H1 (cell line): ENCODE data around the gene SMS. TPM values are rescaled to one million over a fixed set of nuclear protein-coding genes. Genes with fewer than 3 reads are reported as not detected.

Source experiments
- CTCF ChIA-PET: fragments of 300-600 bp; sonication (Branson Sonifier 250); formaldehyde crosslinking; loops from one replicate; lab custom pipeline; 2021; ENCODE audit not compliant: partially characterized antibody; lab: Charles Lee
- POLR2A ChIA-PET: fragments of 300-600 bp; sonication (Branson Sonifier 250); formaldehyde crosslinking; loops from one replicate; lab custom pipeline; 2021; ENCODE audit warnings: inconsistent platforms; ENCODE audit not compliant: partially characterized antibody; lab: Charles Lee
- DNase-seq, 2 experiments: peaks; one replicate each; pipeline versions ENCODE4 v3.0.0 to v3.0.0-alpha.2; 2010 to 2022; ENCODE audit warnings: low spot score in 2 of 2, low read depth in 1 of 2, mixed read lengths in 1 of 2
- FAIRE-seq: peaks from 2 replicates; lab custom pipeline; 2011; peaks lifted over from hg19 to GRCh38; lab: Jason Lieb, UNC
- H2AFZ ChIP-seq: 2 replicates; pipeline ENCODE4 v1.8.1; 2012; ENCODE audit warnings: low read length, inconsistent platforms
- H2AK5ac ChIP-seq: 2 replicates; pipeline ENCODE4 v1.6.1; 2013; ENCODE audit warnings: low read depth, low read length
- H2BK120ac ChIP-seq: replicated peaks from 2 replicates; pipeline ENCODE3; 2013; ENCODE audit warnings: low read depth, low read length, inconsistent platforms
- H2BK12ac ChIP-seq: 2 replicates; pipeline ENCODE4 v1.6.1; 2013; ENCODE audit warnings: low read depth, low read length
- H2BK15ac ChIP-seq: 2 replicates; pipeline ENCODE4 v1.6.1; 2013; ENCODE audit warnings: low read length
- H2BK20ac ChIP-seq: 2 replicates; pipeline ENCODE4 v1.6.1; 2013; ENCODE audit warnings: low read length
- H2BK5ac ChIP-seq: 2 replicates; pipeline ENCODE4 v1.6.1; 2013; ENCODE audit warnings: low read depth, low read length
- H3K14ac ChIP-seq: 2 replicates; pipeline ENCODE4 v1.6.1; 2013; ENCODE audit warnings: inconsistent platforms; ENCODE audit not compliant: insufficient read length
- H3K18ac ChIP-seq: 2 replicates; pipeline ENCODE4 v1.6.1; 2013; ENCODE audit warnings: low read length; ENCODE audit errors: extremely low read depth
- H3K23ac ChIP-seq: 2 replicates; pipeline ENCODE4 v1.6.1; 2013; ENCODE audit warnings: inconsistent platforms; ENCODE audit not compliant: insufficient read length
- H3K23me2 ChIP-seq: 2 replicates; pipeline ENCODE4 v1.6.1; 2013; ENCODE audit warnings: low read depth, low read length
- H3K27ac ChIP-seq: 2 replicates; pipeline ENCODE4 v1.6.1; 2011; ENCODE audit warnings: low read depth, low read length, inconsistent platforms
- H3K27me3 ChIP-seq, 4 experiments: replicated peaks in 1 of 4; 1 replicate in 1 of 4; 2 replicates in 3 of 4; pipeline versions ENCODE4 v1.6.1 to v1.8.1; 2011 to 2013; ENCODE audit warnings: low read length in 3 of 4, mild to moderate bottlenecking in 3 of 4, inconsistent platforms in 2 of 4, mixed read lengths in 2 of 4, moderate library complexity in 1 of 4; ENCODE audit not compliant: control insufficient read depth in 3 of 4, insufficient read depth in 3 of 4; ENCODE audit errors: extremely low read depth in 1 of 4
- H3K36me3 ChIP-seq, 4 experiments: 2 replicates each; pipeline versions ENCODE4 v1.6.1 to v1.8.1; 2011 to 2013; ENCODE audit warnings: mild to moderate bottlenecking in 4 of 4, low read length in 3 of 4, moderate library complexity in 2 of 4, control low read depth in 1 of 4, inconsistent platforms in 1 of 4; ENCODE audit not compliant: insufficient read depth in 4 of 4, control insufficient read depth in 2 of 4
- H3K4ac ChIP-seq: replicated peaks from 2 replicates; pipeline ENCODE3; 2013; ENCODE audit warnings: low read length, low read depth, mixed read lengths, inconsistent platforms; ENCODE audit not compliant: insufficient read length
- H3K4me1 ChIP-seq, 4 experiments: replicated peaks in 1 of 4; 1 replicate in 1 of 4; 2 replicates in 3 of 4; pipeline versions ENCODE4 v1.6.1 to v1.8.1; 2011 to 2013; ENCODE audit warnings: low read length in 3 of 4, inconsistent platforms in 2 of 4, mixed read lengths in 1 of 4; ENCODE audit not compliant: insufficient read depth in 4 of 4, control insufficient read depth in 3 of 4
- H3K4me2 ChIP-seq, 2 experiments: 2 replicates each; pipeline versions ENCODE4 v1.6.1 to v1.8.1; 2011 to 2013; ENCODE audit warnings: low read depth in 2 of 2, low read length in 2 of 2, control low read depth in 1 of 2, inconsistent platforms in 1 of 2, mild to moderate bottlenecking in 1 of 2; ENCODE audit not compliant: insufficient read depth in 1 of 2
- H3K4me3 ChIP-seq, 4 experiments: fragments of 200-600, 300-600 bp in 1 of 4; sonication (generic), shearing (Covaris generic), sonication (Bioruptor Twin) in 1 of 4; 2 replicates each; pipeline versions ENCODE4 v1.5.1 to v1.8.1; 2011 to 2016; ENCODE audit warnings: low read length in 4 of 4, low read depth in 3 of 4, control low read depth in 2 of 4, inconsistent platforms in 2 of 4, mild to moderate bottlenecking in 2 of 4, mixed read lengths in 1 of 4, moderate library complexity in 1 of 4; ENCODE audit not compliant: insufficient read depth in 2 of 4; ENCODE audit errors: extremely low read depth in 1 of 4
- H3K56ac ChIP-seq: replicated peaks from 2 replicates; pipeline ENCODE3; 2013; ENCODE audit warnings: low read depth, mild to moderate bottlenecking, mixed read lengths, low read length, inconsistent platforms; ENCODE audit not compliant: insufficient read length
- H3K79me1 ChIP-seq: 2 replicates; pipeline ENCODE4 v1.6.1; 2013; ENCODE audit warnings: low read depth, low read length, control low read depth
- H3K79me2 ChIP-seq, 2 experiments: 2 replicates each; pipeline versions ENCODE4 v1.6.1 to v1.8.1; 2012 to 2013; ENCODE audit warnings: low read length in 2 of 2, mild to moderate bottlenecking in 2 of 2, inconsistent platforms in 1 of 2; ENCODE audit not compliant: insufficient read depth in 2 of 2, control insufficient read depth in 1 of 2
- H3K9ac ChIP-seq, 4 experiments: replicated peaks in 1 of 4; 1 replicate in 1 of 4; 2 replicates in 3 of 4; pipeline versions ENCODE4 v1.6.1 to v1.8.1; 2011 to 2013; ENCODE audit warnings: low read depth in 3 of 4, low read length in 3 of 4, control low read depth in 2 of 4, mild to moderate bottlenecking in 2 of 4, moderate library complexity in 2 of 4, inconsistent platforms in 1 of 4; ENCODE audit errors: extremely low read depth in 1 of 4
- H3K9me3 ChIP-seq, 2 experiments: 2 replicates each; pipeline versions ENCODE4 v1.6.1 to v1.8.1; 2012 to 2013; ENCODE audit warnings: mild to moderate bottlenecking in 2 of 2, moderate library complexity in 2 of 2, control low read depth in 1 of 2, inconsistent platforms in 1 of 2, low read depth in 1 of 2, low read length in 1 of 2, mixed read lengths in 1 of 2; ENCODE audit not compliant: insufficient read depth in 2 of 2
- H4K20me1 ChIP-seq, 2 experiments: replicated peaks in 1 of 2; 2 replicates each; pipeline versions ENCODE3 to v1.8.1; 2011 to 2013; ENCODE audit warnings: inconsistent platforms in 2 of 2, low read length in 2 of 2, mild to moderate bottlenecking in 1 of 2; ENCODE audit not compliant: insufficient read depth in 2 of 2, control insufficient read depth in 1 of 2
- H4K5ac ChIP-seq: 2 replicates; pipeline ENCODE4 v1.6.1; 2013; ENCODE audit warnings: low read length, low read depth, mixed read lengths, inconsistent platforms; ENCODE audit not compliant: insufficient read length
- H4K8ac ChIP-seq: 2 replicates; pipeline ENCODE4 v1.8.0; 2013; ENCODE audit warnings: mild to moderate bottlenecking, moderate library complexity, low read length, inconsistent platforms; ENCODE audit not compliant: insufficient read depth; ENCODE audit errors: extremely low read depth
- H4K91ac ChIP-seq: replicated peaks from 2 replicates; pipeline ENCODE3; 2013; ENCODE audit warnings: low read length, mixed read lengths, inconsistent platforms; ENCODE audit not compliant: insufficient read length
- BACH1 ChIP-seq: IDR thresholded peaks from 2 replicates; pipeline ENCODE4 v1.6.1; 2012; ENCODE audit warnings: low read length, improper control_type of control experiment
- BCL11A ChIP-seq, 2 experiments: IDR thresholded peaks; one replicate each; pipeline ENCODE4 v1.6.1; 2011; ENCODE audit warnings: low read depth in 2 of 2, low read length in 2 of 2, mild to moderate bottlenecking in 2 of 2
- BRCA1 ChIP-seq: IDR thresholded peaks from 2 replicates; pipeline ENCODE4 v1.6.1; 2012; ENCODE audit warnings: low read depth, low read length, improper control_type of control experiment
- WGBS, 2 experiments: shearing (Covaris generic) in 1 of 2; methylation state at CpG; one replicate each; pipeline versions ENCODE4 v1.1.6 to v1.1.7; 2013 to 2015; ENCODE audit warnings: low lambda C conversion rate in 2 of 2, mixed read lengths in 2 of 2, inconsistent platforms in 1 of 2, low coverage in 1 of 2, missing lambda C conversion rate in 1 of 2; ENCODE audit not compliant: insufficient replicate concordance in 2 of 2, insufficient coverage in 1 of 2, insufficient read length in 1 of 2; ENCODE audit errors: extremely low coverage in 1 of 2, missing lambda C conversion rate in 1 of 2; 5-methylcytosine and 5-hydroxymethylcytosine counted together
- polyA plus RNA-seq, 7 experiments: library from polyadenylated mRNA; depleted of rRNA in 3 of 7; stranded (reverse) in 5 of 7; unstranded in 2 of 7; fragments of >200 nt in 5 of 7; fragments of 200-250 nt in 2 of 7; gene quantifications; 1 replicate in 5 of 7; 2 replicates in 1 of 7; 4 replicates in 1 of 7; pipeline versions ENCODE4 v1.2.1 to v1.2.3, GENCODE V29; 2011 to 2013; ENCODE audit warnings: missing spikeins in 2 of 7, mixed read lengths in 2 of 7
- total RNA-seq: library from RNA; stranded (reverse); fragmentation: NEBNext Ultra II Directional; extraction: Animal tissue kit (Norgen Biotek cat#: 25700); gene quantifications from 2 replicates; pipeline ENCODE4 v1.2.1, GENCODE V29; 2021

SMS gene
- total and polyA plus RNA-seq, 2 of the 8 experiments (the other 6 are each of a cell fraction or from before 2014, with no cell fraction given): 66.3 to 256 TPM

DNA sequence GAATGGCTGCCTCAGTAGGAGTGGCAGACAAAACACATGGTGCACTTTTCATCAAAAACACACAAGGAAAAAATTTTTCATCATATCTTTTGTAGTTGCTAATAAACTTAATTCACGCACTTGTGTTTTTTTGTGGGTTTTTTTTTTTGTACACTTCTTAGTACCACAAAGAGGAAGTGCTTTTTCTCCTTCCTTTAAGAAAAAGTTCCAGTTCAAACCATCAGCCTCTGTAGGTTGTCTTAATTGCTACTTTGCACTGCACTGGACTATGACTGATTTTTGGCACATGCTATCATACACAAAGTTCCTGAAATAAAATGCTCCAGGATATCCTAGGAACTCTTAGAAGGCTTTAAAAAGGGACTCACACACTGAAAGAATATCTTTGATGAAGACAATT lies 91.6 kb downstream of the SMS start, which contains the start of gene PHEX:
PHEX (plus strand) TSS at position 242 of the 400 bp plus-strand sequence. CDS start 681 bp downstream, outside the sequence.
- no peak within 1 kb of the TSS for H3K4ac ChIP-seq
- H3K27me3 ChIP-seq: no peaks in the 10 kb centered on the region
- no peak within 1 kb of the TSS for H4K91ac ChIP-seq
- H3K36me3 ChIP-seq: no peaks in the 10 kb centered on the region
- no peak within 1 kb of the TSS for H3K18ac ChIP-seq
- H3K4me1 ChIP-seq: peaks cover 0 to 4% (median 0%) of the 10 kb centered on the region in 4 experiments; a peak in 1 of 7 replicates
- H3K9ac ChIP-seq: no peak within 1 kb of the TSS
- no peak within 1 kb of the TSS for H3K14ac ChIP-seq
- 100% methylated on average over 1 of the region's 1 CpG; no CpG with 5 or more reads in 1 of the 2 experiments for WGBS, 2 experiments
- no peak within 1 kb of the TSS for H4K8ac ChIP-seq
- H3K23ac ChIP-seq: no peak within 1 kb of the TSS
- no peak within 1 kb of the TSS for H3K56ac ChIP-seq
- no peaks in the 10 kb centered on the region for H3K9me3 ChIP-seq
- ChIA-PET CTCF (no interaction called here), POLR2A (no interaction called here)
- no peak within 1 kb of the TSS for H4K5ac ChIP-seq
- H4K20me1 ChIP-seq: no peaks in the 10 kb centered on the region
- no peak within 1 kb of the TSS for H2AFZ ChIP-seq
- no peaks in the 10 kb centered on the region for H3K79me2 ChIP-seq
- H3K79me1 ChIP-seq: no peaks in the 10 kb centered on the region
- no peak within 1 kb of the TSS for H3K27ac ChIP-seq
- H2BK5ac ChIP-seq: no peak within 1 kb of the TSS
- H2AK5ac ChIP-seq: no peak within 1 kb of the TSS
- no peaks in the 10 kb centered on the region for H3K23me2 ChIP-seq
- no peak within 1 kb of the TSS for H2BK20ac ChIP-seq
- H2BK15ac ChIP-seq: no peak within 1 kb of the TSS
- H3K4me3 ChIP-seq: no peak within 1 kb of the TSS
- H3K4me2 ChIP-seq: no peak within 1 kb of the TSS
- H2BK12ac ChIP-seq: no peak within 1 kb of the TSS
- FAIRE-seq (no peak), DNase-seq (no peak)
- H2BK120ac ChIP-seq: no peak within 1 kb of the TSS
- no peak for TF ChIP-seq BCL11A (IDR thresholded peaks at IDR 0.05; ENCODE audit: low read depth in 2 of 2, low read length in 2 of 2)
- no peak for TF ChIP-seq BACH1
- TF ChIP-seq BRCA1: no peak
